WTC11 (cell line): ENCODE measurements around the gene NFU1. TPM values are rescaled to one million over a fixed set of nuclear protein-coding genes. Genes with fewer than 3 reads are reported as not detected.

ENCODE experiments used
- ATAC-seq: fragments of 200-7000 bp; cut with Tn5 transposase; 2 replicates; pipeline ENCODE4 v1.10.0; 2021; ENCODE audit warnings: mild to moderate bottlenecking, moderate library complexity
- CTCF ChIA-PET: fragments of 300-600 bp; sonication (Branson Sonifier 250); formaldehyde crosslinking; loops from one replicate; lab custom pipeline; 2021; ENCODE audit warnings: antibody characterized with exemption; lab: Charles Lee
- POLR2A ChIA-PET: fragments of 350-600 bp; sonication (Branson Sonifier 250); formaldehyde crosslinking; loops from one replicate; lab custom pipeline; 2021; ENCODE audit warnings: antibody characterized with exemption; lab: Charles Lee
- DNase-seq: peaks from one replicate; pipeline ENCODE4 v3.0.0; 2021; ENCODE audit warnings: low spot score
- H3K27ac Mint-ChIP-seq: 2 replicates; pipeline ENCODE4 v1.8.0; 2021; ENCODE audit warnings: mixed read lengths
- H3K27me3 Mint-ChIP-seq: 2 replicates; pipeline ENCODE4 v1.8.0; 2021; ENCODE audit warnings: low read depth, mild to moderate bottlenecking, moderate library complexity, mixed read lengths
- H3K36me3 Mint-ChIP-seq: 2 replicates; pipeline ENCODE4 v1.8.0; 2021; ENCODE audit warnings: mixed read lengths
- H3K4me1 Mint-ChIP-seq: 2 replicates; pipeline ENCODE4 v1.8.0; 2022; ENCODE audit warnings: mixed read lengths
- H3K4me3 Mint-ChIP-seq: 2 replicates; pipeline ENCODE4 v1.8.0; 2021; ENCODE audit warnings: mild to moderate bottlenecking, moderate library complexity, mixed read lengths
- H3K9me3 Mint-ChIP-seq: 2 replicates; pipeline ENCODE4 v1.8.0; 2021; ENCODE audit warnings: mixed read lengths
- ATF1 ChIP-seq: sonication (generic); formaldehyde crosslinking; IDR thresholded peaks from 2 replicates; pipeline ENCODE4 v1.8.1; 2023; ENCODE audit warnings: mild to moderate bottlenecking, moderate library complexity, missing genetic modification reagents
- EMX1 ChIP-seq: fragments of 250-450 bp; sonication (Bioruptor Pico); IDR thresholded peaks from 2 replicates; pipeline ENCODE4 v1.8.0; 2021; ENCODE audit warnings: mild to moderate bottlenecking
- GABPB1 ChIP-seq: sonication (generic); formaldehyde crosslinking; IDR thresholded peaks from 2 replicates; pipeline ENCODE4 v1.8.1; 2023; ENCODE audit warnings: mild to moderate bottlenecking, missing genetic modification reagents
- GTF2I ChIP-seq: fragments of 250-450 bp; sonication (Bioruptor Pico); conservative IDR thresholded peaks from 2 replicates; pipeline ENCODE4 v1.4.0; 2021; ENCODE audit warnings: mild to moderate bottlenecking
- JUN ChIP-seq: sonication (generic); formaldehyde crosslinking; IDR thresholded peaks from 2 replicates; pipeline ENCODE4 v1.8.0; 2023; ENCODE audit warnings: mild to moderate bottlenecking, missing genetic modification reagents
- NFATC4 ChIP-seq: fragments of 250-450 bp; sonication (Bioruptor Pico); IDR thresholded peaks from 2 replicates; pipeline ENCODE4 v1.9.0; 2021; ENCODE audit warnings: mild to moderate bottlenecking
- OVOL2 ChIP-seq: fragments of 250-450 bp; sonication (Bioruptor Pico); IDR thresholded peaks from 2 replicates; pipeline ENCODE4 v1.9.0; 2021; ENCODE audit warnings: mild to moderate bottlenecking, borderline replicate concordance
- PRRX2 ChIP-seq: fragments of 250-450 bp; sonication (Bioruptor Pico); IDR thresholded peaks from 2 replicates; pipeline ENCODE4 v1.8.0; 2021; ENCODE audit warnings: mild to moderate bottlenecking
- TCF7 ChIP-seq: sonication (generic); formaldehyde crosslinking; IDR thresholded peaks from 2 replicates; pipeline ENCODE4 v1.8.0; 2022; ENCODE audit warnings: mild to moderate bottlenecking, low read depth, missing genetic modification reagents, moderate library complexity
- total RNA-seq: library from RNA; stranded (reverse); gene quantifications from 3 replicates; pipeline ENCODE4 v1.2.3, GENCODE V29; 2021
- TF ChIP-seq, protein P1 (sequence below): fragments of 200-600 bp; IDR thresholded peaks from 2 replicates; pipeline ENCODE4 v1.8.0; 2022; ENCODE audit warnings: antibody characterized with exemption
- TF ChIP-seq, protein P2 (sequence below): sonication (generic); formaldehyde crosslinking; conservative IDR thresholded peaks from 2 replicates; pipeline ENCODE4 v1.8.1; 2023; ENCODE audit warnings: mild to moderate bottlenecking, low read depth, missing genetic modification reagents, moderate library complexity
- TF ChIP-seq, protein P3 (sequence below): sonication (generic); formaldehyde crosslinking; conservative IDR thresholded peaks from 2 replicates; pipeline ENCODE4 v1.8.1; 2022; ENCODE audit warnings: mild to moderate bottlenecking, missing genetic modification reagents
- TF ChIP-seq, protein P4 (sequence below): sonication (generic); formaldehyde crosslinking; IDR thresholded peaks from 2 replicates; pipeline ENCODE4 v1.8.0; 2023; ENCODE audit warnings: missing genetic modification reagents, mild to moderate bottlenecking, borderline replicate concordance
- TF ChIP-seq, protein P5 (sequence below): sonication (generic); formaldehyde crosslinking; IDR thresholded peaks from 2 replicates; pipeline ENCODE4 v1.8.1; 2023; ENCODE audit warnings: mild to moderate bottlenecking, missing genetic modification reagents
- TF ChIP-seq, protein P6 (sequence below): sonication (generic); formaldehyde crosslinking; IDR thresholded peaks from 2 replicates; pipeline ENCODE4 v1.8.0; 2023; ENCODE audit warnings: mild to moderate bottlenecking, missing genetic modification reagents
- TF ChIP-seq, protein P7 (sequence below): sonication (generic); formaldehyde crosslinking; IDR thresholded peaks from 2 replicates; pipeline ENCODE4 v1.8.1; 2022; ENCODE audit warnings: low read depth, mild to moderate bottlenecking, moderate library complexity, missing genetic modification reagents, borderline replicate concordance

The NFU1 gene
- total RNA-seq, 1 experiment from 2014 or later = 39.3 TPM

DNA sequence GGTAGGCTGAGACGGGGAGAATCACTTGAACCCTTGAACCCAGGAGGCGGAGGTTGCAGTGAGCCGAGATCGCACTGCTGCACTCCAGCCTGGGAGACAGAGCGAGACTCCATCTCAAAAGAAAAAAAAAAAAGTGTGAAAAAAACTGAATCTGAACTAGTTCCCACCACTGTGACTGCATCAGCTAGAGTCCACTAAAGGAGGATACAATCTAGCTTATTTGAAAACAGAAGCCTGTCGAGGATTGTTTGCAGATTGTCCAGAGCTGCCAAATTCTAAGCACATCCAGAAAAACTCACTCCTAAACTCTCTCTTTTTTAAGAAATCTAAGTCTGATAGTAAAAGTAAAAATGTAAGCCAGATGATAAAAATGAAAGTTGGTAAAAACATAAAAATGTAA is 60.8 kb downstream of the NFU1 start (continued):
- TF ChIP-seq ATF1 (CRISPR knock-in tag) (no peak), EMX1 (CRISPR knock-in tag) (no peak), NFATC4 (CRISPR knock-in tag) (no peak)

DNA sequence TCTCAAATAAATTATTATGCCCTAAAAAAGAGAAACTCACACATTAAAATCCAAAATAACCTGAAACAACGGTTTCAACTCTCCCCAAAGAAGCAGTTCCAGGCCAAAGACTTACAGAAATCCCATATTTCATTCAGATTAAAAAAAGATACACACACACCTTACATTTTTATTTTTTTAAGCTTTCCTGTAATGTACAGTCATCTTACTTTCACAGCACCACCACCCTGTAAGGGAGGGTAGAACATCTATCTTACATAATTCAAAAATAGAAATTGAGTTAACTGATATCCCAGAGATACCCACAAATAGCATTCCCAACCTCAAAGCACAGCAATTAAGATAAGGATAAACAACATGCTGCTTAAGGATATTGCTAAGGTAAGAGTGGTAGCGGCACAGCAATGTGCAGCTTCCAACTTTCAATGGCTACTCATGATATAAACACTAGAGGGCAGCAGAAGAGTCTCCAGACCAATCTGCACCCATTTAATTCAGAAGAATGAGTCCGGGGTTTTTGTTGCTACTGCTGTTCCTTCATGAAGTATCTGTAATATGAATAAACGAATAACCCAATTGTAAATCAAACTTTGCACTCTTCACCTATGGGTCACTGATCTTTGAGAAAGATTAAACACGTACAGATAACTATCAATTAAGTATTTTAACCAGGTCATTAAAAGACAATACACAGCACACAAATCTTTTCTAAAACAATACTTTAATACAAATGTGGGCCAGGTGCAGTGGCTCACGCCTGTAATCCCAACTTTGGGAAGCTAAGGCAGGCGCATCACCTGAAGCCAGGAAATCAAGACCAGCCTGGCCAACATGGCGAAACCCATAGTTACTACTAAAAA is 61.5 kb downstream of the NFU1 start:
- POLR2A ChIA-PET = no interaction called here
- peak overlapping the region; percentile 79; the same call in 1 of the 2 replicates for H3K27ac Mint-ChIP-seq
- H3K27me3 Mint-ChIP-seq = no peaks in the 10 kb centered on the region
- H3K4me1 Mint-ChIP-seq = peaks cover 9% of the 10 kb centered on the region
- H3K36me3 Mint-ChIP-seq = peaks cover 17% of the 10 kb centered on the region
- no peaks in the 10 kb centered on the region for H3K9me3 Mint-ChIP-seq
- DNase-seq = no peak
- CTCF ChIA-PET = interaction anchor here (0.6 to 2.9 kb wide), 27 partner anchors 9 to 349 kb away, joined by 3 to 30 read pairs (median 4); partner anchors contain the start of genes GFPT1 and NFU1
- peak; percentile 80 for ATAC-seq
- TF ChIP-seq, protein P1, sequence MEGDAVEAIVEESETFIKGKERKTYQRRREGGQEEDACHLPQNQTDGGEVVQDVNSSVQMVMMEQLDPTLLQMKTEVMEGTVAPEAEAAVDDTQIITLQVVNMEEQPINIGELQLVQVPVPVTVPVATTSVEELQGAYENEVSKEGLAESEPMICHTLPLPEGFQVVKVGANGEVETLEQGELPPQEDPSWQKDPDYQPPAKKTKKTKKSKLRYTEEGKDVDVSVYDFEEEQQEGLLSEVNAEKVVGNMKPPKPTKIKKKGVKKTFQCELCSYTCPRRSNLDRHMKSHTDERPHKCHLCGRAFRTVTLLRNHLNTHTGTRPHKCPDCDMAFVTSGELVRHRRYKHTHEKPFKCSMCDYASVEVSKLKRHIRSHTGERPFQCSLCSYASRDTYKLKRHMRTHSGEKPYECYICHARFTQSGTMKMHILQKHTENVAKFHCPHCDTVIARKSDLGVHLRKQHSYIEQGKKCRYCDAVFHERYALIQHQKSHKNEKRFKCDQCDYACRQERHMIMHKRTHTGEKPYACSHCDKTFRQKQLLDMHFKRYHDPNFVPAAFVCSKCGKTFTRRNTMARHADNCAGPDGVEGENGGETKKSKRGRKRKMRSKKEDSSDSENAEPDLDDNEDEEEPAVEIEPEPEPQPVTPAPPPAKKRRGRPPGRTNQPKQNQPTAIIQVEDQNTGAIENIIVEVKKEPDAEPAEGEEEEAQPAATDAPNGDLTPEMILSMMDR = peak; percentile 38
- TF ChIP-seq OVOL2 (CRISPR knock-in tag) (no peak), GTF2I (CRISPR knock-in tag) (no peak), NFATC4 (CRISPR knock-in tag) (no peak)
- TF ChIP-seq, protein P2, sequence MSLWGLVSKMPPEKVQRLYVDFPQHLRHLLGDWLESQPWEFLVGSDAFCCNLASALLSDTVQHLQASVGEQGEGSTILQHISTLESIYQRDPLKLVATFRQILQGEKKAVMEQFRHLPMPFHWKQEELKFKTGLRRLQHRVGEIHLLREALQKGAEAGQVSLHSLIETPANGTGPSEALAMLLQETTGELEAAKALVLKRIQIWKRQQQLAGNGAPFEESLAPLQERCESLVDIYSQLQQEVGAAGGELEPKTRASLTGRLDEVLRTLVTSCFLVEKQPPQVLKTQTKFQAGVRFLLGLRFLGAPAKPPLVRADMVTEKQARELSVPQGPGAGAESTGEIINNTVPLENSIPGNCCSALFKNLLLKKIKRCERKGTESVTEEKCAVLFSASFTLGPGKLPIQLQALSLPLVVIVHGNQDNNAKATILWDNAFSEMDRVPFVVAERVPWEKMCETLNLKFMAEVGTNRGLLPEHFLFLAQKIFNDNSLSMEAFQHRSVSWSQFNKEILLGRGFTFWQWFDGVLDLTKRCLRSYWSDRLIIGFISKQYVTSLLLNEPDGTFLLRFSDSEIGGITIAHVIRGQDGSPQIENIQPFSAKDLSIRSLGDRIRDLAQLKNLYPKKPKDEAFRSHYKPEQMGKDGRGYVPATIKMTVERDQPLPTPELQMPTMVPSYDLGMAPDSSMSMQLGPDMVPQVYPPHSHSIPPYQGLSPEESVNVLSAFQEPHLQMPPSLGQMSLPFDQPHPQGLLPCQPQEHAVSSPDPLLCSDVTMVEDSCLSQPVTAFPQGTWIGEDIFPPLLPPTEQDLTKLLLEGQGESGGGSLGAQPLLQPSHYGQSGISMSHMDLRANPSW (CRISPR knock-in tag) = no peak
- TF ChIP-seq, protein P3, sequence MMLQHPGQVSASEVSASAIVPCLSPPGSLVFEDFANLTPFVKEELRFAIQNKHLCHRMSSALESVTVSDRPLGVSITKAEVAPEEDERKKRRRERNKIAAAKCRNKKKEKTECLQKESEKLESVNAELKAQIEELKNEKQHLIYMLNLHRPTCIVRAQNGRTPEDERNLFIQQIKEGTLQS (CRISPR knock-in tag) = no peak
- TF ChIP-seq, protein P4, sequence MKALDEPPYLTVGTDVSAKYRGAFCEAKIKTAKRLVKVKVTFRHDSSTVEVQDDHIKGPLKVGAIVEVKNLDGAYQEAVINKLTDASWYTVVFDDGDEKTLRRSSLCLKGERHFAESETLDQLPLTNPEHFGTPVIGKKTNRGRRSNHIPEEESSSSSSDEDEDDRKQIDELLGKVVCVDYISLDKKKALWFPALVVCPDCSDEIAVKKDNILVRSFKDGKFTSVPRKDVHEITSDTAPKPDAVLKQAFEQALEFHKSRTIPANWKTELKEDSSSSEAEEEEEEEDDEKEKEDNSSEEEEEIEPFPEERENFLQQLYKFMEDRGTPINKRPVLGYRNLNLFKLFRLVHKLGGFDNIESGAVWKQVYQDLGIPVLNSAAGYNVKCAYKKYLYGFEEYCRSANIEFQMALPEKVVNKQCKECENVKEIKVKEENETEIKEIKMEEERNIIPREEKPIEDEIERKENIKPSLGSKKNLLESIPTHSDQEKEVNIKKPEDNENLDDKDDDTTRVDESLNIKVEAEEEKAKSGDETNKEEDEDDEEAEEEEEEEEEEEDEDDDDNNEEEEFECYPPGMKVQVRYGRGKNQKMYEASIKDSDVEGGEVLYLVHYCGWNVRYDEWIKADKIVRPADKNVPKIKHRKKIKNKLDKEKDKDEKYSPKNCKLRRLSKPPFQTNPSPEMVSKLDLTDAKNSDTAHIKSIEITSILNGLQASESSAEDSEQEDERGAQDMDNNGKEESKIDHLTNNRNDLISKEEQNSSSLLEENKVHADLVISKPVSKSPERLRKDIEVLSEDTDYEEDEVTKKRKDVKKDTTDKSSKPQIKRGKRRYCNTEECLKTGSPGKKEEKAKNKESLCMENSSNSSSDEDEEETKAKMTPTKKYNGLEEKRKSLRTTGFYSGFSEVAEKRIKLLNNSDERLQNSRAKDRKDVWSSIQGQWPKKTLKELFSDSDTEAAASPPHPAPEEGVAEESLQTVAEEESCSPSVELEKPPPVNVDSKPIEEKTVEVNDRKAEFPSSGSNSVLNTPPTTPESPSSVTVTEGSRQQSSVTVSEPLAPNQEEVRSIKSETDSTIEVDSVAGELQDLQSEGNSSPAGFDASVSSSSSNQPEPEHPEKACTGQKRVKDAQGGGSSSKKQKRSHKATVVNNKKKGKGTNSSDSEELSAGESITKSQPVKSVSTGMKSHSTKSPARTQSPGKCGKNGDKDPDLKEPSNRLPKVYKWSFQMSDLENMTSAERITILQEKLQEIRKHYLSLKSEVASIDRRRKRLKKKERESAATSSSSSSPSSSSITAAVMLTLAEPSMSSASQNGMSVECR (CRISPR knock-in tag) = no peak
- no peak overlapping the region for H3K4me3 Mint-ChIP-seq

DNA sequence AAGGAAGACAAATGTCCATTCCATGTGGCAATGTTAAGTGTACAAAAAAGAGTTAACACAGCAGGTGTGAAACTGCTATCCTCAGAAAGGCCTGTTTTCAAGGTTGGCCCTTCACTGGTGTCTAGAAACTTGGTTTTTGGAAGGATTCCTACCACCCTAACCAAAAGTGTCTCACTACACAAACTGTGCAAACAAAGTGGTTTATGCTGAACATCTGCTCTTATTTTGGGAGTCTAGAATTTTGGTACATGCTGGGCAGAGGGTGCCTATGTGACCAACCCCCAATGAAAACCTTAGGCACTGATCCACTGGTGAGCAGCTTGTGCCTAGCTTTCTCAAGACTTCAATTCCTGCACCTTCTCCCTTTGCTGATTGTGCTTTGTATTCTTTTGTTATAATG is 64.5 kb downstream of the NFU1 start:
- Mint-ChIP-seq H3K27me3 (no peaks in the 10 kb centered on the region), H3K36me3 (peaks cover 42% of the 10 kb centered on the region), H3K9me3 (no peaks in the 10 kb centered on the region), H3K4me3 (no peak overlapping the region), H3K4me1 (peaks cover 9% of the 10 kb centered on the region), H3K27ac (peak overlapping the region; percentile 61; the same call in 1 of the 2 replicates)
- ChIA-PET POLR2A (no interaction called here), CTCF (no interaction called here)
- ATAC-seq (no peak), DNase-seq (no peak)
- TF ChIP-seq, protein P5, sequence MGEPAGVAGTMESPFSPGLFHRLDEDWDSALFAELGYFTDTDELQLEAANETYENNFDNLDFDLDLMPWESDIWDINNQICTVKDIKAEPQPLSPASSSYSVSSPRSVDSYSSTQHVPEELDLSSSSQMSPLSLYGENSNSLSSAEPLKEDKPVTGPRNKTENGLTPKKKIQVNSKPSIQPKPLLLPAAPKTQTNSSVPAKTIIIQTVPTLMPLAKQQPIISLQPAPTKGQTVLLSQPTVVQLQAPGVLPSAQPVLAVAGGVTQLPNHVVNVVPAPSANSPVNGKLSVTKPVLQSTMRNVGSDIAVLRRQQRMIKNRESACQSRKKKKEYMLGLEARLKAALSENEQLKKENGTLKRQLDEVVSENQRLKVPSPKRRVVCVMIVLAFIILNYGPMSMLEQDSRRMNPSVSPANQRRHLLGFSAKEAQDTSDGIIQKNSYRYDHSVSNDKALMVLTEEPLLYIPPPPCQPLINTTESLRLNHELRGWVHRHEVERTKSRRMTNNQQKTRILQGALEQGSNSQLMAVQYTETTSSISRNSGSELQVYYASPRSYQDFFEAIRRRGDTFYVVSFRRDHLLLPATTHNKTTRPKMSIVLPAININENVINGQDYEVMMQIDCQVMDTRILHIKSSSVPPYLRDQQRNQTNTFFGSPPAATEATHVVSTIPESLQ (CRISPR knock-in tag) = no peak
- TF ChIP-seq GABPB1 (CRISPR knock-in tag) = no peak
- TF ChIP-seq, protein P6, sequence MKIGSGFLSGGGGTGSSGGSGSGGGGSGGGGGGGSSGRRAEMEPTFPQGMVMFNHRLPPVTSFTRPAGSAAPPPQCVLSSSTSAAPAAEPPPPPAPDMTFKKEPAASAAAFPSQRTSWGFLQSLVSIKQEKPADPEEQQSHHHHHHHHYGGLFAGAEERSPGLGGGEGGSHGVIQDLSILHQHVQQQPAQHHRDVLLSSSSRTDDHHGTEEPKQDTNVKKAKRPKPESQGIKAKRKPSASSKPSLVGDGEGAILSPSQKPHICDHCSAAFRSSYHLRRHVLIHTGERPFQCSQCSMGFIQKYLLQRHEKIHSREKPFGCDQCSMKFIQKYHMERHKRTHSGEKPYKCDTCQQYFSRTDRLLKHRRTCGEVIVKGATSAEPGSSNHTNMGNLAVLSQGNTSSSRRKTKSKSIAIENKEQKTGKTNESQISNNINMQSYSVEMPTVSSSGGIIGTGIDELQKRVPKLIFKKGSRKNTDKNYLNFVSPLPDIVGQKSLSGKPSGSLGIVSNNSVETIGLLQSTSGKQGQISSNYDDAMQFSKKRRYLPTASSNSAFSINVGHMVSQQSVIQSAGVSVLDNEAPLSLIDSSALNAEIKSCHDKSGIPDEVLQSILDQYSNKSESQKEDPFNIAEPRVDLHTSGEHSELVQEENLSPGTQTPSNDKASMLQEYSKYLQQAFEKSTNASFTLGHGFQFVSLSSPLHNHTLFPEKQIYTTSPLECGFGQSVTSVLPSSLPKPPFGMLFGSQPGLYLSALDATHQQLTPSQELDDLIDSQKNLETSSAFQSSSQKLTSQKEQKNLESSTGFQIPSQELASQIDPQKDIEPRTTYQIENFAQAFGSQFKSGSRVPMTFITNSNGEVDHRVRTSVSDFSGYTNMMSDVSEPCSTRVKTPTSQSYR (CRISPR knock-in tag) = no peak
- no peak for TF ChIP-seq JUN
- TF ChIP-seq PRRX2 (CRISPR knock-in tag) = no peak
- TF ChIP-seq, protein P7, sequence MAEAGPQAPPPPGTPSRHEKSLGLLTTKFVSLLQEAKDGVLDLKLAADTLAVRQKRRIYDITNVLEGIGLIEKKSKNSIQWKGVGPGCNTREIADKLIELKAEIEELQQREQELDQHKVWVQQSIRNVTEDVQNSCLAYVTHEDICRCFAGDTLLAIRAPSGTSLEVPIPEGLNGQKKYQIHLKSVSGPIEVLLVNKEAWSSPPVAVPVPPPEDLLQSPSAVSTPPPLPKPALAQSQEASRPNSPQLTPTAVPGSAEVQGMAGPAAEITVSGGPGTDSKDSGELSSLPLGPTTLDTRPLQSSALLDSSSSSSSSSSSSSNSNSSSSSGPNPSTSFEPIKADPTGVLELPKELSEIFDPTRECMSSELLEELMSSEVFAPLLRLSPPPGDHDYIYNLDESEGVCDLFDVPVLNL (CRISPR knock-in tag) = no peak
- TF ChIP-seq TCF7 = no peak
